Smooth muscle cell of the brain vasculature (primary cell): ENCODE results near the gene HELQ.

ENCODE experiments used
- DNase-seq: peaks from one replicate; pipeline ENCODE4 v3.0.0-alpha.2; 2012; ENCODE audit warnings: low read depth, low spot score

HELQ gene

DNA sequence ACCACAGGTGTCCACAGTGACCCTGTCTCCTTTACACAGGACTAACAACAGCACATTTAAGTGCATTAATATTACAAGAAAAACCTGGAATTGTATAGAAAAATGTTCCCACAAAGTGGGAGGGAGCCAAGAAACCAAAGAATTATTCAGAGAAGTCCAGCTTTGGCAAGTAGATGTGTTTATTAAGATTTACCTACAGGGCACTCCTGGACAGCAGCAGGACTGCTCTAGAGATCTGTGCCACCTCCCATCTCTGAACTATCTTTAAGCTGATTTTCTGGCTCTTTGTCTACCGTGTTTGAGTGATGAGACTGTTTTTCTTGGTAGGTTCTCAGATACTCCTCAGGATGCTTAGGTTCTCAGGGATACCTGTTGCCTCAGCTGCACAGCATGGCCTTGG is 82.7 kb downstream of the HELQ start:
- DNase-seq: no peak

GRCh38 chr4:83371936-83372335 is 83.7 kb downstream of the HELQ start:
- DNase-seq: no peak

DNA sequence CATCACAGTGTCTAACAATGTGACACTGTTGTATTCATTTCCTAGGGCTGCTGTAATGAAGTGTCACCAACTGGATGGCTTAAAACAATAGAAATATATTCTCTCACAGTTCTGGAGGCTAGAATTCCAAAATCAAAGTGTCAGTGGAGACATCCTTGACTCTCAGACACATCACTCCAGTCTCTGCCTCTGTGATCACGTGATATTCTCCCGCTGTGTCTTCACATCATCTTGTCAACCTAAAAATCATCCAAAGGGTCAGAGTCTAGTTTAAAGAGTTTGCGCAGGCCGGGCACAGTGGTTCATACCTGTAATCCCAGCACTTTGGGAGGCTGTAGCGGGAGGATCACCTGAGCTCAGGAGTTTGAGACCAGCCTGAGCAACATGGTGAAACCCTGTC is 84.4 kb downstream of the HELQ start:
- DNase-seq: no peak

DNA sequence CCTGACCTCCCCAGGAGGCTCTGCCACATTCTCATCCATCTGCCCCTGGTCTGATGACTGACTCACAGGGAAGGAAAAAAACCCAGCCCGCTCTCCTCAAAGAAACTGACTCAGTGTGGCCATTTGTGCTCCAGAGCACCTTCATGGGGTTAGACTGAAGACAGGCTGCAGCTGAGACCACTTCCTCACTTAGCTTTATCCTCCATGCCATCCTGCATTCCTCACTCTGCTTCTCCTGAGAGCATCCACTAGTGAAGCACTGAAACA is 85.0 kb downstream of the HELQ start:
- no peak for DNase-seq

DNA sequence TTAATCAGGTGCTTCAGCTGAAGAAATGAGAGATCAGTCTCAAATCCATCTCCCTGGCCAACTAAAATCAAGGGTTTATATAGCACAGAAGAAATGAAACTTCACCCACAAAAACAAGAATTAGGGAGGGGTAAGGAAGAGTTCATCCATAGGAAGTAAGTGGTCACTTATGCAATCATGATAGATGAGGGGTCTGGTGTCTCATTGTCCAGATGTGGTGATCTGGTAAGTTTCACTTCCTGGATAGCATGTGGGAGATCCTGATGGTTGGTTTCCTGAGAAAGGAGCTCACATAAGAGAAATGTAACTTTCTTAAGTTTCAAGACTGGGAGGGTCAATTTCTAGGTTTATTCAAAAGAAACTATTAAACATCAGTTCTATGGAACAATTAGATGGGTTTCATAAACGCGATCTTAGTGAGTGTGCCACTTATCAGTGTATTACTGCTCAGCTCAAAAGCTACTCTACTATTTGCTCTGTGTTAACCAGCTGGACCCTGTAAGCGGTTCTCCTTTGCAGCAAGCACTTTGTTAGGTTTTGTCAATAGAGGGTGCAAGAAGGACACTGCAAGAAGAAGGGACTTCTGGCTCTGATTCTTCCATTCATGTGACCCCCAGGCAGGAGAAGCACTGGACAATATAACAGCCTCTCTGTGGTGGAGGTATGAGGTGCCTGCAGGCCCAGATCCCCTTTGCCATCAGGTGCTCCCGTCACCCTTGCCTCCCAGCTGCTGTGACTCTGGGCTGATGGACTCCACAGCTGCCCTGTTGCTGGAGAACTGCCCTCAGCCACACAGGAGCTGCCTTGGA is 85.6 kb downstream of the HELQ start:
- no peak for DNase-seq

- no peak for DNase-seq
These were observed 91.3 kb downstream of the HELQ start for GRCh38 chr4:83364312-83364711.

- no peak for DNase-seq
These were observed 92.9 kb downstream of the HELQ start for GRCh38 chr4:83362492-83363329.

DNA sequence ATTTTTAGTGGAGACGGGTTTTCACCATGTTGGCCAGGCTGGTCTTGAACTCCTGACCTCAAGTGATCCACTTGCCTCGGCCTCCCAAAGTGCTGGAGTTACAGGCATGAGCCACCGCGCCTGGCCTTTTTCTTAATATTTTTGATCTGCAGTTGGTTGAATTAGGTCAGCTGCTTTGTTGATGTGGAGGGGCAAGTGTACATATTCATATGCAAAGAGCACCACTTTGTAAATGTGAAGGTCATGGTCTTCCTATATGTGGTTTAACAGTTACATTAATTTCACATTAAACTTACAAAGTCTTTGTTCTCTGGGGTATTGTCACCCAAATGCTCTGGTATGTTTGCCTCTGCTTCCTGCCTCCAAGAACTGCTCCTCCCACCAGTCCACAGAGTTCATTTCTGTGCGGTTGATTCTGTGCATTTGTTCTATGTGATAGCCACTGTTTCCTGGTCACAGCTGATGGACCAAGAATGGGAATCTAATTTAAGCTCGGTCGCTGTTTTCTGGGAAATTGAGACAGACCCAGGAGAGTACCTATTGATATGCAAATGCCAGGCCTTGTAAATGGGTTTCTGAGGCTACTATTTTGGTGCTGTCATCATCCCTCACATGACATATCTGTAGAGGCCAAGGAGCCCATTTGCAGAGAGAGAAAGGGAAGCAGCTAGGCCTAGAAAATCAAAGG is 94.1 kb downstream of the HELQ start:
- DNase-seq: no peak

DNA sequence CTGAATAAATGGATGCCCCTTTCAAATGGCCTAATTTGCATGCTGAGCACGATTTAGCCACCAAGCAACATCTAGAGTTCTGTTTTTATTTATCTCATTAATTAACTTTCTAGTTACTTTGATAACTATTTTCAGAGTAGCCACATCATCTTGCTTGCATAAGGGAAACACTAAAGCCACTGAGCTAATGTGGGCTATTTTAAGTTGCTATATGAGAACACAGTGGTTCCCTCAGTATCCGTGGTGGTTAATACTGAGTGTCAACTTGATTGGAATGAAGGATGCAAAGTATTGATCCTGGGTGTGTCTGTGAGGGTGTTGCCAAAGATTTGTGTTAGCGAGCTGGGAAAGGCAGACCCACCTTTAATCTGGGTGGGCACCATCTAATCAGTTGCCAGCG is 95.6 kb downstream of the HELQ start:
- DNase-seq: no peak

DNA sequence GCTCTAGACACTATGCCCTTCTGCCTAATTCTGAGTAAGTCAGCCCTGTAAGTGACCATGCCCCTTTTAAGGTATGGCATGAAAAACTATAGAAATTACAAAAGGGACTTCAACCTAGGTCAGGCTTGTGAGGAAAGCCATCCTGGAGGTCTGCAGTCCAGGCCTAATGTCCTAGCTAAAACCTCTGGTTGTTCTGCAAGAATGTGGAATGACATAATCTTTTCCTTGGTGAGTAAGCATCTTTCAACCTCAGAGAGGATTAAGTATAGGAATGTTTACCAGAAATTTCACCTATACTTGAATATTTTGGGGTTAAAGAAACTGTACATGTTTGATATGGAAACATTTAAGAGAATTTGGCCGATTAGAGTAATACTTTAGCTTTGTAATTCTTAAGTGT is 97.2 kb downstream of the HELQ start:
- no peak for DNase-seq
